ENCODE measurements around the gene GARIN1A. TPM values are rescaled to one million over a fixed set of nuclear protein-coding genes. Genes with fewer than 3 reads are reported as not detected.

GARIN1A gene
- total and polyA plus RNA-seq, 4 donors = 0.35 to 1.6 (median 0.60) TPM

DNA sequence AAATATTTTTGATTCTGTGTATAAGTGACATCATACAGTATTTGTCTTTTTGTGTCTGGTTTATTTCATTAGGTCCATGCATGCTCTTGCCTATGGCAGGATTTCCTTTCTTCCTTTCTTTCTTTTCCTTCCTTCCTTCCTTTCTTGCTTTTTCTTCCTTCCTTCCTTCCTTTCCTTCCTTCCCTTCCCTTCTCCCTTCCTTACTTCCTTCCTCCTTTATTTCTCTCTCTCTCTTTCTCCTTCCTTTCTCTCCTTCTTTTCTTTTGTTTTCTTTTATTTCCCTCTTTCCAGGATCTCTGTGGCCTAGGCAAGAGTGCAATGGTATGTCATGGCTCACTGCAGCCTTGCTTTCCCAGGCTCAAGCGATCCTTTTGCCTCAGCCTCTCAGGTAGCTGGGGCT, 35.7 kb downstream of the GARIN1A start:
- TF ChIP-seq, protein P1, sequence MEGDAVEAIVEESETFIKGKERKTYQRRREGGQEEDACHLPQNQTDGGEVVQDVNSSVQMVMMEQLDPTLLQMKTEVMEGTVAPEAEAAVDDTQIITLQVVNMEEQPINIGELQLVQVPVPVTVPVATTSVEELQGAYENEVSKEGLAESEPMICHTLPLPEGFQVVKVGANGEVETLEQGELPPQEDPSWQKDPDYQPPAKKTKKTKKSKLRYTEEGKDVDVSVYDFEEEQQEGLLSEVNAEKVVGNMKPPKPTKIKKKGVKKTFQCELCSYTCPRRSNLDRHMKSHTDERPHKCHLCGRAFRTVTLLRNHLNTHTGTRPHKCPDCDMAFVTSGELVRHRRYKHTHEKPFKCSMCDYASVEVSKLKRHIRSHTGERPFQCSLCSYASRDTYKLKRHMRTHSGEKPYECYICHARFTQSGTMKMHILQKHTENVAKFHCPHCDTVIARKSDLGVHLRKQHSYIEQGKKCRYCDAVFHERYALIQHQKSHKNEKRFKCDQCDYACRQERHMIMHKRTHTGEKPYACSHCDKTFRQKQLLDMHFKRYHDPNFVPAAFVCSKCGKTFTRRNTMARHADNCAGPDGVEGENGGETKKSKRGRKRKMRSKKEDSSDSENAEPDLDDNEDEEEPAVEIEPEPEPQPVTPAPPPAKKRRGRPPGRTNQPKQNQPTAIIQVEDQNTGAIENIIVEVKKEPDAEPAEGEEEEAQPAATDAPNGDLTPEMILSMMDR (IDR thresholded peaks at IDR 0.05; ENCODE audit: control extremely low read depth, extremely low read depth) = no peak
- DNase-seq (no peak), ATAC-seq (ENCODE audit: insufficient read depth, low FRiP score) (no peak)
- no peak overlapping the region for H3K9ac ChIP-seq (ENCODE audit: insufficient read depth in 1 of 2, low read length in 2 of 2)
- 93 to 100% methylated on average over 1 of the region's 1 CpG for WGBS, 2 donors
- peaks cover 0 to 3% (median 0%) of the 10 kb centered on the region in 3 donors for H3K27me3 ChIP-seq (ENCODE audit: control insufficient read depth in 3 of 3, insufficient read depth in 3 of 3, low read length in 2 of 3)
- H3K36me3 ChIP-seq (ENCODE audit: control insufficient read depth in 4 of 4, insufficient read depth in 4 of 4, low read length in 4 of 4) = no peaks in the 10 kb centered on the region
- H3K9me3 ChIP-seq (ENCODE audit: control insufficient read depth in 4 of 4, insufficient read depth in 3 of 4, low read length in 3 of 4) = no peaks in the 10 kb centered on the region
- H3K27ac ChIP-seq (ENCODE audit: low read depth in 1 of 2, low read length in 1 of 2) = no peak overlapping the region
- H3K4me1 ChIP-seq (ENCODE audit: control insufficient read depth in 5 of 5, insufficient read depth in 5 of 5, low read length in 5 of 5) = no peaks in the 10 kb centered on the region
- no peak overlapping the region for H3K4me3 ChIP-seq

DNA sequence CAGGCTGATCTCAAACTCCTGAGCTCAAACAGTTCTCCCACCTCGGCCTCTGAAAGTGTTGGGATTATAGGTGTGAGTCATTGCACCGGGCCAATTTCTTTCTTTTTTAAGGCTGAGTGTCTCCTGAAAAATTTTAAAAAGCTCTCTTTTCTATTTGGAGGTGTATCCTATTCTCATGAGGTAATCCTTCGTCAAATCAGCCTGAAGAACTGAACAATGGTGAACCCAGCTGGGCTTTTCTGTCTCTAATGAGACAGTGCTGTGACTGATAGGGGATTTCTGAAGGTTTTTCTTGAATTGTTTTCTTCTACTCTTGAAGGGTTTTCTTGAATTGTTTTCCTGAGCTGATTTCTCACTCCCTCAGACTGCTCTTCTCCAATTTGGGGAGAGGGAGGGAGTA, 36.1 kb downstream of the GARIN1A start:
- Histone ChIP-seq H3K27ac (ENCODE audit: low read depth in 1 of 2, low read length in 1 of 2) (no peak overlapping the region), H3K36me3 (ENCODE audit: control insufficient read depth in 4 of 4, insufficient read depth in 4 of 4, low read length in 4 of 4) (no peaks in the 10 kb centered on the region), H3K9ac (ENCODE audit: insufficient read depth in 1 of 2, low read length in 2 of 2) (no peak overlapping the region), H3K4me1 (ENCODE audit: control insufficient read depth in 5 of 5, insufficient read depth in 5 of 5, low read length in 5 of 5) (no peaks in the 10 kb centered on the region), H3K27me3 (ENCODE audit: control insufficient read depth in 3 of 3, insufficient read depth in 3 of 3, low read length in 2 of 3) (peaks cover 0 to 3% (median 0%) of the 10 kb centered on the region in 3 donors), H3K4me3 (no peak overlapping the region), H3K9me3 (ENCODE audit: control insufficient read depth in 4 of 4, insufficient read depth in 3 of 4, low read length in 3 of 4) (no peaks in the 10 kb centered on the region)
- ATAC-seq (ENCODE audit: insufficient read depth, low FRiP score) = no peak
- DNase-seq = no peak
- WGBS, 2 donors = 94 to 95% methylated on average over 3 of the region's 3 CpGs
- TF ChIP-seq, protein P1 (IDR thresholded peaks at IDR 0.05; ENCODE audit: control extremely low read depth, extremely low read depth) = no peak

DNA sequence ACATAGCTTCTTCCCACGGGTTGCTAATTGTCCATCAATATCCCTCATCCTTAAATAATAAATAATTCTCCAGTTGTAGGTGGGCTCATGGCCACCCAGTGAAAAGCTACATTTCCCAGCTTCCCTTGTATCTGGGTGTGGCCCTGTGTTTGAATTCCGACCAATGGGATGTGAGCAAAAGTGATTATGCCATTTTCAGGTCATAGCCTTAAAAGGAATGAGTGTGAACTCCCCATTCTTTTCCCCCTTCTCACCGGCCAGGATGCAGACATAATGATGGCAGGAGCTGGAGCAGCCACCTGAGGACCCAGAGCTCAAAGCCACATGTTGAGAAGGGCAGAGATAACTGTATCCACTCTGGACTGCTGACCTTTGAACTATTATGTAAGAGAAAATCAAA, 36.7 kb downstream of the GARIN1A start:
- 79 to 87% methylated on average over 3 of the region's 3 CpGs for WGBS, 2 donors
- H3K36me3 ChIP-seq (ENCODE audit: control insufficient read depth in 4 of 4, insufficient read depth in 4 of 4, low read length in 4 of 4) = no peaks in the 10 kb centered on the region
- H3K27ac ChIP-seq (ENCODE audit: low read depth in 1 of 2, low read length in 1 of 2) = no peak overlapping the region
- ATAC-seq (ENCODE audit: insufficient read depth, low FRiP score) = no peak
- TF ChIP-seq, protein P1 (IDR thresholded peaks at IDR 0.05; ENCODE audit: control extremely low read depth, extremely low read depth) = no peak
- H3K9me3 ChIP-seq (ENCODE audit: control insufficient read depth in 4 of 4, insufficient read depth in 3 of 4, low read length in 3 of 4) = no peaks in the 10 kb centered on the region
- no peak overlapping the region for H3K9ac ChIP-seq (ENCODE audit: insufficient read depth in 1 of 2, low read length in 2 of 2)
- no peaks in the 10 kb centered on the region for H3K4me1 ChIP-seq (ENCODE audit: control insufficient read depth in 5 of 5, insufficient read depth in 5 of 5, low read length in 5 of 5)
- no peak for DNase-seq
- H3K27me3 ChIP-seq (ENCODE audit: control insufficient read depth in 3 of 3, insufficient read depth in 3 of 3, low read length in 2 of 3) = peaks cover 0 to 3% (median 0%) of the 10 kb centered on the region in 3 donors
- H3K4me3 ChIP-seq = no peak overlapping the region

DNA sequence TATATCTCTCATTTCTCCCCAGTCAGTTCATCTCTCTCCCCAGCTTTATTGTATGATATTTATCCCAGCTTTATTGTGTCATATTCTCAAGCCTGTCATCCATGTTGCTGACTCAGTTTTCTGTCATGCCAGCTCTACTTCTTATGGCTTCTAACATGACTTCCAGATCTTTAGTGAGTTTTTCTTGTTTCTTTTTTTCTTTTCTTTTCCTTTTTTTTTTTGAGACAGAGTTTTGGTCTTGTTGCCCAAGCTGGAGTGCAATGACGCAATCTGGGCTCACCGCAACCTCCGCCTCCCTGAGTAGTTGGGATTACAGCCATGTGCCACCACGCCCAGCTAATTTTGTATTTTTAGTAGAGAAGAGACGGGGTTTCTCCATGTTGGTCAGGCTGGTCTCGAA, 38.4 kb downstream of the GARIN1A start:
- Histone ChIP-seq H3K27ac (ENCODE audit: low read depth in 1 of 2, low read length in 1 of 2) (no peak overlapping the region), H3K27me3 (ENCODE audit: control insufficient read depth in 3 of 3, insufficient read depth in 3 of 3, low read length in 2 of 3) (peaks cover 0 to 3% (median 0%) of the 10 kb centered on the region in 3 donors), H3K4me3 (no peak overlapping the region), H3K36me3 (ENCODE audit: control insufficient read depth in 4 of 4, insufficient read depth in 4 of 4, low read length in 4 of 4) (no peaks in the 10 kb centered on the region), H3K9ac (ENCODE audit: insufficient read depth in 1 of 2, low read length in 2 of 2) (no peak overlapping the region), H3K9me3 (ENCODE audit: control insufficient read depth in 4 of 4, insufficient read depth in 3 of 4, low read length in 3 of 4) (no peaks in the 10 kb centered on the region), H3K4me1 (ENCODE audit: control insufficient read depth in 5 of 5, insufficient read depth in 5 of 5, low read length in 5 of 5) (peaks cover 0 to 5% (median 0%) of the 10 kb centered on the region in 5 donors)
- TF ChIP-seq, protein P1 (IDR thresholded peaks at IDR 0.05; ENCODE audit: control extremely low read depth, extremely low read depth) = no peak
- ATAC-seq (ENCODE audit: insufficient read depth, low FRiP score) (no peak), DNase-seq (no peak)
- WGBS, 2 donors = 24 to 57% methylated on average over 6 of the region's 6 CpGs
